H1 (cell line): ENCODE data around the gene SMTN. TPM values are rescaled to one million over a fixed set of nuclear protein-coding genes. Genes with fewer than 3 reads are reported as not detected.
"Not testable (repeated sequence)": the region's sequence is repeated elsewhere in the genome, so short reads cannot be mapped to it uniquely, and the experiment has no call there.

Experiments used
- CTCF ChIA-PET: fragments of 300-600 bp; sonication (Branson Sonifier 250); formaldehyde crosslinking; loops from one replicate; lab custom pipeline; 2021; ENCODE audit not compliant: partially characterized antibody; lab: Charles Lee
- POLR2A ChIA-PET: fragments of 300-600 bp; sonication (Branson Sonifier 250); formaldehyde crosslinking; loops from one replicate; lab custom pipeline; 2021; ENCODE audit warnings: inconsistent platforms; ENCODE audit not compliant: partially characterized antibody; lab: Charles Lee
- DNase-seq, 2 experiments: peaks; one replicate each; pipeline versions ENCODE4 v3.0.0 to v3.0.0-alpha.2; 2010 to 2022; ENCODE audit warnings: low spot score in 2 of 2, low read depth in 1 of 2, mixed read lengths in 1 of 2
- FAIRE-seq: peaks from 2 replicates; lab custom pipeline; 2011; peaks lifted over from hg19 to GRCh38; lab: Jason Lieb, UNC
- H2AFZ ChIP-seq: 2 replicates; pipeline ENCODE4 v1.8.1; 2012; ENCODE audit warnings: low read length, inconsistent platforms
- H2AK5ac ChIP-seq: 2 replicates; pipeline ENCODE4 v1.6.1; 2013; ENCODE audit warnings: low read depth, low read length
- H2BK120ac ChIP-seq: replicated peaks from 2 replicates; pipeline ENCODE3; 2013; ENCODE audit warnings: low read depth, low read length, inconsistent platforms
- H2BK12ac ChIP-seq: 2 replicates; pipeline ENCODE4 v1.6.1; 2013; ENCODE audit warnings: low read depth, low read length
- H2BK15ac ChIP-seq: 2 replicates; pipeline ENCODE4 v1.6.1; 2013; ENCODE audit warnings: low read length
- H2BK20ac ChIP-seq: 2 replicates; pipeline ENCODE4 v1.6.1; 2013; ENCODE audit warnings: low read length
- H2BK5ac ChIP-seq: 2 replicates; pipeline ENCODE4 v1.6.1; 2013; ENCODE audit warnings: low read depth, low read length
- H3K14ac ChIP-seq: 2 replicates; pipeline ENCODE4 v1.6.1; 2013; ENCODE audit warnings: inconsistent platforms; ENCODE audit not compliant: insufficient read length
- H3K18ac ChIP-seq: 2 replicates; pipeline ENCODE4 v1.6.1; 2013; ENCODE audit warnings: low read length; ENCODE audit errors: extremely low read depth
- H3K23ac ChIP-seq: 2 replicates; pipeline ENCODE4 v1.6.1; 2013; ENCODE audit warnings: inconsistent platforms; ENCODE audit not compliant: insufficient read length
- H3K23me2 ChIP-seq: 2 replicates; pipeline ENCODE4 v1.6.1; 2013; ENCODE audit warnings: low read depth, low read length
- H3K27ac ChIP-seq: 2 replicates; pipeline ENCODE4 v1.6.1; 2011; ENCODE audit warnings: low read depth, low read length, inconsistent platforms
- H3K27me3 ChIP-seq, 4 experiments: replicated peaks in 1 of 4; 1 replicate in 1 of 4; 2 replicates in 3 of 4; pipeline versions ENCODE4 v1.6.1 to v1.8.1; 2011 to 2013; ENCODE audit warnings: low read length in 3 of 4, mild to moderate bottlenecking in 3 of 4, inconsistent platforms in 2 of 4, mixed read lengths in 2 of 4, moderate library complexity in 1 of 4; ENCODE audit not compliant: control insufficient read depth in 3 of 4, insufficient read depth in 3 of 4; ENCODE audit errors: extremely low read depth in 1 of 4
- H3K36me3 ChIP-seq, 4 experiments: 2 replicates each; pipeline versions ENCODE4 v1.6.1 to v1.8.1; 2011 to 2013; ENCODE audit warnings: mild to moderate bottlenecking in 4 of 4, low read length in 3 of 4, moderate library complexity in 2 of 4, control low read depth in 1 of 4, inconsistent platforms in 1 of 4; ENCODE audit not compliant: insufficient read depth in 4 of 4, control insufficient read depth in 2 of 4
- H3K4ac ChIP-seq: replicated peaks from 2 replicates; pipeline ENCODE3; 2013; ENCODE audit warnings: low read length, low read depth, mixed read lengths, inconsistent platforms; ENCODE audit not compliant: insufficient read length
- H3K4me1 ChIP-seq, 4 experiments: replicated peaks in 1 of 4; 1 replicate in 1 of 4; 2 replicates in 3 of 4; pipeline versions ENCODE4 v1.6.1 to v1.8.1; 2011 to 2013; ENCODE audit warnings: low read length in 3 of 4, inconsistent platforms in 2 of 4, mixed read lengths in 1 of 4; ENCODE audit not compliant: insufficient read depth in 4 of 4, control insufficient read depth in 3 of 4
- H3K4me2 ChIP-seq, 2 experiments: 2 replicates each; pipeline versions ENCODE4 v1.6.1 to v1.8.1; 2011 to 2013; ENCODE audit warnings: low read depth in 2 of 2, low read length in 2 of 2, control low read depth in 1 of 2, inconsistent platforms in 1 of 2, mild to moderate bottlenecking in 1 of 2; ENCODE audit not compliant: insufficient read depth in 1 of 2
- H3K4me3 ChIP-seq, 4 experiments: fragments of 200-600, 300-600 bp in 1 of 4; sonication (generic), shearing (Covaris generic), sonication (Bioruptor Twin) in 1 of 4; 2 replicates each; pipeline versions ENCODE4 v1.5.1 to v1.8.1; 2011 to 2016; ENCODE audit warnings: low read length in 4 of 4, low read depth in 3 of 4, control low read depth in 2 of 4, inconsistent platforms in 2 of 4, mild to moderate bottlenecking in 2 of 4, mixed read lengths in 1 of 4, moderate library complexity in 1 of 4; ENCODE audit not compliant: insufficient read depth in 2 of 4; ENCODE audit errors: extremely low read depth in 1 of 4
- H3K56ac ChIP-seq: replicated peaks from 2 replicates; pipeline ENCODE3; 2013; ENCODE audit warnings: low read depth, mild to moderate bottlenecking, mixed read lengths, low read length, inconsistent platforms; ENCODE audit not compliant: insufficient read length
- H3K79me1 ChIP-seq: 2 replicates; pipeline ENCODE4 v1.6.1; 2013; ENCODE audit warnings: low read depth, low read length, control low read depth
- H3K79me2 ChIP-seq, 2 experiments: 2 replicates each; pipeline versions ENCODE4 v1.6.1 to v1.8.1; 2012 to 2013; ENCODE audit warnings: low read length in 2 of 2, mild to moderate bottlenecking in 2 of 2, inconsistent platforms in 1 of 2; ENCODE audit not compliant: insufficient read depth in 2 of 2, control insufficient read depth in 1 of 2
- H3K9ac ChIP-seq, 4 experiments: replicated peaks in 1 of 4; 1 replicate in 1 of 4; 2 replicates in 3 of 4; pipeline versions ENCODE4 v1.6.1 to v1.8.1; 2011 to 2013; ENCODE audit warnings: low read depth in 3 of 4, low read length in 3 of 4, control low read depth in 2 of 4, mild to moderate bottlenecking in 2 of 4, moderate library complexity in 2 of 4, inconsistent platforms in 1 of 4; ENCODE audit errors: extremely low read depth in 1 of 4
- H3K9me3 ChIP-seq, 2 experiments: 2 replicates each; pipeline versions ENCODE4 v1.6.1 to v1.8.1; 2012 to 2013; ENCODE audit warnings: mild to moderate bottlenecking in 2 of 2, moderate library complexity in 2 of 2, control low read depth in 1 of 2, inconsistent platforms in 1 of 2, low read depth in 1 of 2, low read length in 1 of 2, mixed read lengths in 1 of 2; ENCODE audit not compliant: insufficient read depth in 2 of 2
- H4K20me1 ChIP-seq, 2 experiments: replicated peaks in 1 of 2; 2 replicates each; pipeline versions ENCODE3 to v1.8.1; 2011 to 2013; ENCODE audit warnings: inconsistent platforms in 2 of 2, low read length in 2 of 2, mild to moderate bottlenecking in 1 of 2; ENCODE audit not compliant: insufficient read depth in 2 of 2, control insufficient read depth in 1 of 2
- H4K5ac ChIP-seq: 2 replicates; pipeline ENCODE4 v1.6.1; 2013; ENCODE audit warnings: low read length, low read depth, mixed read lengths, inconsistent platforms; ENCODE audit not compliant: insufficient read length
- H4K8ac ChIP-seq: 2 replicates; pipeline ENCODE4 v1.8.0; 2013; ENCODE audit warnings: mild to moderate bottlenecking, moderate library complexity, low read length, inconsistent platforms; ENCODE audit not compliant: insufficient read depth; ENCODE audit errors: extremely low read depth
- H4K91ac ChIP-seq: replicated peaks from 2 replicates; pipeline ENCODE3; 2013; ENCODE audit warnings: low read length, mixed read lengths, inconsistent platforms; ENCODE audit not compliant: insufficient read length
- HDAC2 ChIP-seq, 2 experiments: fragments of 300-600 bp in 1 of 2; sonication (generic) in 1 of 2; IDR thresholded peaks; 2 replicates each; pipeline ENCODE4 v1.6.1; 2011 to 2012; ENCODE audit warnings: low read depth in 2 of 2, low read length in 2 of 2, mild to moderate bottlenecking in 2 of 2, moderate library complexity in 2 of 2, borderline replicate concordance in 1 of 2, inconsistent platforms in 1 of 2
- JUN ChIP-seq: IDR thresholded peaks from 2 replicates; pipeline ENCODE4 v1.6.1; 2011; ENCODE audit warnings: low read depth, mild to moderate bottlenecking, improper control_type of control experiment, low read length
- KDM4A ChIP-seq: IDR thresholded peaks from one replicate; pipeline ENCODE4 v1.7.1; 2012; ENCODE audit warnings: low read depth, mild to moderate bottlenecking, moderate library complexity, low read length, inconsistent platforms; ENCODE audit not compliant: severe bottlenecking
- POLR2AphosphoS5 ChIP-seq: IDR thresholded peaks from 2 replicates; pipeline ENCODE4 v1.6.1; 2011; ENCODE audit warnings: low read depth, low read length
- WGBS, 2 experiments: shearing (Covaris generic) in 1 of 2; methylation state at CpG; one replicate each; pipeline versions ENCODE4 v1.1.6 to v1.1.7; 2013 to 2015; ENCODE audit warnings: low lambda C conversion rate in 2 of 2, mixed read lengths in 2 of 2, inconsistent platforms in 1 of 2, low coverage in 1 of 2, missing lambda C conversion rate in 1 of 2; ENCODE audit not compliant: insufficient replicate concordance in 2 of 2, insufficient coverage in 1 of 2, insufficient read length in 1 of 2; ENCODE audit errors: extremely low coverage in 1 of 2, missing lambda C conversion rate in 1 of 2; 5-methylcytosine and 5-hydroxymethylcytosine counted together
- polyA plus RNA-seq, 7 experiments: library from polyadenylated mRNA; depleted of rRNA in 3 of 7; stranded (reverse) in 5 of 7; unstranded in 2 of 7; fragments of >200 nt in 5 of 7; fragments of 200-250 nt in 2 of 7; gene quantifications; 1 replicate in 5 of 7; 2 replicates in 1 of 7; 4 replicates in 1 of 7; pipeline versions ENCODE4 v1.2.1 to v1.2.3, GENCODE V29; 2011 to 2013; ENCODE audit warnings: missing spikeins in 2 of 7, mixed read lengths in 2 of 7
- total RNA-seq: library from RNA; stranded (reverse); fragmentation: NEBNext Ultra II Directional; extraction: Animal tissue kit (Norgen Biotek cat#: 25700); gene quantifications from 2 replicates; pipeline ENCODE4 v1.2.1, GENCODE V29; 2021

SMTN gene
- total and polyA plus RNA-seq, 2 of the 8 experiments (the other 6 are each of a cell fraction or from before 2014, with no cell fraction given), result 12.3 to 20.8 TPM

- no peak for TF ChIP-seq POLR2AphosphoS5
- TF ChIP-seq KDM4A, result no peak
- TF ChIP-seq HDAC2 (IDR thresholded peaks at IDR 0.05; ENCODE audit: borderline replicate concordance in 1 of 2, low read depth in 2 of 2, low read length in 2 of 2), result no peak
- no peak for TF ChIP-seq JUN
Measured at GRCh38 chr22:31068970-31069369, 12.1 kb upstream of the SMTN start (continued).

GRCh38 chr22:31069691-31070314 lies 11.3 kb upstream of the SMTN start:
- not testable (repeated sequence) for H3K23me2 ChIP-seq, H2BK15ac ChIP-seq, H3K27ac ChIP-seq, DNase-seq, H3K36me3 ChIP-seq, H3K14ac ChIP-seq, H3K23ac ChIP-seq, H2BK120ac ChIP-seq, H3K79me1 ChIP-seq, H3K4me3 ChIP-seq, H2BK12ac ChIP-seq, H2AK5ac ChIP-seq, H3K79me2 ChIP-seq, H4K8ac ChIP-seq, H3K18ac ChIP-seq, H2AFZ ChIP-seq, H4K20me1 ChIP-seq, H3K9ac ChIP-seq, H4K5ac ChIP-seq, H3K9me3 ChIP-seq, FAIRE-seq, H2BK20ac ChIP-seq, H3K4me1 ChIP-seq, H3K27me3 ChIP-seq, H3K56ac ChIP-seq, H2BK5ac ChIP-seq, H3K4ac ChIP-seq, H3K4me2 ChIP-seq, H4K91ac ChIP-seq
- 91% methylated on average over 6 of the region's 6 CpGs; no CpG with 5 or more reads in 1 of the 2 experiments for WGBS, 2 experiments
- ChIA-PET POLR2A (interaction anchor here (0.6 to 4.4 kb wide), 3 partner anchors 14 to 402 kb away, joined by 3 to 14 read pairs (median 4); partner anchors contain the start of gene MORC2), CTCF (interaction anchor here (0.9 kb wide), 1 partner anchor 26 kb away, joined by 4 read pairs; no protein-coding TSS in a partner anchor)
